ENCODE results near the gene PUM1. TPM values are rescaled to one million over a fixed set of nuclear protein-coding genes. Genes with fewer than 3 reads are reported as not detected.

Gene PUM1
- polyA plus RNA-seq, 12 donors = 54.4 to 83.6 (median 64.3) TPM; not detected in 1

DNA sequence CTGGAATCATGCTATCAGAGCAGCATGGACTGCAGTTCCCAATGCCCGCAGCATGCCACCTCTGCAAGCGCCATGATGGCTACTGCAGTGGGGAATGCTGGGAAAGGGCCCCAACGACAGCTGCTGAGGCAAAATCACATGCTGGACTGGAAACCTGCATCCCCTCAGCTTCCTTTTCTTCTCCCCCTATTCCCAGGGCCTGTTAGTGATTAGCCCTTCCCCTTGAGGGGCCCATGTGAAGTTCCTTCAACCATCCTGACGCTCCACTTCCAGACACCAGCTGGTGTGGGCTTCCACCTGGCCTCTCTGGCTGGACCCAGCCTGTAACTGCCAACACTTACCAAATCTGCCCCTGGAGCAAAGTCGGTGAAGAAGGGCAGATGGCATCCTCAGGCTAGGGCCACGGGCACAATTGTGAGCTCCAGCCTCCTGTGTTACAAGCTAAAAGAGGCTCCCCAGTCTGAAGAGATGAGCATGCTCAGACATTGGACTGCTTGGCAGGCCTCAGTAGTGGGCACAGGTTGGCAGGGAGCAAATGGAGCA, 134.8 kb downstream of the PUM1 start:
- no peak for DNase-seq

DNA sequence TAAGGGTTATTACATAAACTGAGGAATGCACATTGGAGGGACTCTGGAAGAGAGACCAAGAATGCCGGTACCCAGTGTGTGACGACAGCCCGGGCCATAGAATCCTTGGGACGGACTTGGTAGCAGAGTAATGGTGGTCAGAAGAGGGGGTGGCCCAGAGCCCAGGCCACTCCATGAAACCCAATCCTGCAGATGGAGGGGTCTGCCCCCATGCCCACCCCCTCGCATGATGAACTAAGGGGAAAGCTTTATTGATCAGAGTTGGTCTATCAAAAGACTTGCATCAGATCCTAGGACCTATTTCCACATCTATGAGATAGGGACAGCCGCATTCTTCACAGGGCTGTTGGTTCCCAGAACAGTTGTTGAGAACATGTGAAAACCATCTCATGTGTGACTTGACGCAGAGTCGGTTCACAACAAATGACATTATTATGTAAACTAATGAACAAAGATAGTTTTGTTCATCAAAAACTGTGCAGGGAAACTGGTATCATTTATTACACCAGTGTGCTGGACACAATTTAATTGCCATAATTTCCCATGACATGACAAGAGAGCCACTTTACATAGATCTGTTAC, 135.5 kb downstream of the PUM1 start:
- no peak for DNase-seq

DNA sequence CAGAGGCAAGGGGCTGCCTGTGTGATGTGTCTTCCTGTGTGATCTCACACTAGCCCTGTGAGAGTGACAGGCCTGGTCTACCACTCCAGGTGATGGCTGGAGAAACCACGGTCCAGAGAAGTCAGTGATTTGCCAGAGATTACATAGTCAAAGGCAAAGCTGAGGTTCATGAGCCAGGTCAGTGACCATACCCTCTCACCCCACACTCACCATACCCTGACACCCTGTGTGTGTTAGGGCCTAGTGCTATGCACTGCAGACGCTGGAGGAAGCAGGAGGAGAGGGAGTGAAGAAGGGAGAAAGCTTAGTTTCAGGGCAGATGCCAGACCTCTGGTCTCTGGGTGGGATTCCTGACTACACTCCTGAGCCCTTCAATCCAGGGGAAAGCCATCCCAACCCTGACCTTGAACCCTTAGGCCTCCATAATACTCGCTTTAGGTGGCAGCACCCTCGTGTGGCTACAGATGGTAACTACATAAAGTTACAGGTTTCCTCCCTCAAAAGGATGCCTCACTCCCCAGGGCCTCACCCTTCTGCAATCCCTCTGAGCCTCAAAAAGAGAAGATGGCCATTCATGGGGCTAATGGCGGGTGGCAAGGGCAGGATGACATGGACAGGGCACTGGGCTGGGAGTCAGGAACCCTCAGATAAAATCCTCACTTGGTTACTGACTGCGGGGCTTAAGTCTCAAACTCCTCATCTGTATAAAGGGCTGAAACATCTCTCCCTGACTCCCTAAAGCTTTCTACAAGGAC, 136.2 kb downstream of the PUM1 start:
- no peak for DNase-seq

DNA sequence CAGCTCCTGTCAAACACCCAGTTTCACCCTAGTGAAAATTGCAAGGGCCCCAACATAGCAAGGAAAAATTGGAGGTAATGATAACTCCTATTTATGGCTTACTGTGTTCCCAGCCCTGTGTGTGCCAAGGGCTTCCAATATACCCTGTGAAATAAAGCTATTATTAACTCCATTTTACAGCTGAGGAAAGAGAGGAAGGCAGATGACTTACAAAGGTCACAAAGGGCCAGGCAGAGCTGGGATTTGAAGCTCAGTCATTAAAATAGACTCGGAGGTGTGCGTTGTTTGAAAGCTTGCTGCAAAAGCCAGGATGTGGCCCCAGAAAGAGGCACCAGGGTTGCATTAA, 136.8 kb downstream of the PUM1 start:
- DNase-seq = no peak

DNA sequence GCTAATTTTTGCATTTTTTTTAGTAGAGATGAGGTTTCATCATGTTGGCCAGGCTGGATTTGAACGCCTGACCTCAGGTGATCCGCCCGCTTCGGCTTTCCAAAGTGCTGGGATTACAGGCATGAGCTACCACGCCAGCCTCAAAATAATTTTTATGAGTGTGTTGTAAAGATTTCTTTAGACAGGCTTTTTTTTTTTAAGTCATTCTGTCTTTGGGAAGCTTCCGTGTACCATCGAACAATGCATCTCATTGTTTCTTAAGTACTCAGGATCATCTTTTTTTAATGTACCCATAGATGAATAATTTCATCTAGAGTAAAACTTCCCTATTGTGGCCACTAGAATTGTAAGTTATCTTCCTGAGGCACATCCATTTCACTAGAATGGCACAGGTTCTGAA, 137.3 kb downstream of the PUM1 start:
- no peak for DNase-seq

DNA sequence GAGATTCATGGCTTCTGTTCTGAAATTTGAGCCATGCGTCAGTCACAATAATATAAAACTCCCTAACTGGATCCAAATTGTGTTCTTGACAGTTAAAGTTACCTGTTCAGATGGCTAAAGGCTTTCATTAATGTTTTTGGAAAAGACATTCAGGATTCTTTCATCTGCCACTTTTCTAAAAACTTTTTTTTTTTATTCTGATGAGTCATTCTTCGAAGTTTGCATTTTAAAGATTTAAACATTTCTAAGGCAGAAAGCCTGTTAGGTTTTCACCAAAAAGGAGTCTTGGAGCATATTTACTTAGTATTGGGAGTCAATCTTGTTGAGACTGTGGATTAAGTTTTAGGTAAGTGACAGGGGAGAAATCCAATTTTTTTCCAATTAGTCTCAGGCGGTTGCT, 138.1 kb downstream of the PUM1 start:
- no peak for DNase-seq

DNA sequence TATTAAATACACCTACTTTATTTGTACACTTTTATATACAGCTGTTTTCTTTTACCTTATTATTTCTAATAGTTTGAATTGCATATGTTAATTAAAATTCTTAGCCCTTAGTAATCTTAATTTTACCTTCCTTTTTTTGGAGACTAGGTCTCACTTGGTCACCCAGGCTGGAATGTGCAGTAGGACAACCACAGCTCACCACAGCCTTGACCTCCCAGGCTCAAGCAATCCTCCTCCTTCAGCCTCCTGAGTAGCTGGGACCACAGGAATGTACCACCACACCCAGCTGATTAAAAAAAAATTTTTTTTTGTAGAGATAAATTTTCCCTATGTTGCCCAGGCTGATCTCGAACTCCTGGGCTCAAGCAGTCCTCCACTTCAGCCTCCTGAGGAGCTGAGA, 141.9 kb downstream of the PUM1 start:
- DNase-seq = no peak

DNA sequence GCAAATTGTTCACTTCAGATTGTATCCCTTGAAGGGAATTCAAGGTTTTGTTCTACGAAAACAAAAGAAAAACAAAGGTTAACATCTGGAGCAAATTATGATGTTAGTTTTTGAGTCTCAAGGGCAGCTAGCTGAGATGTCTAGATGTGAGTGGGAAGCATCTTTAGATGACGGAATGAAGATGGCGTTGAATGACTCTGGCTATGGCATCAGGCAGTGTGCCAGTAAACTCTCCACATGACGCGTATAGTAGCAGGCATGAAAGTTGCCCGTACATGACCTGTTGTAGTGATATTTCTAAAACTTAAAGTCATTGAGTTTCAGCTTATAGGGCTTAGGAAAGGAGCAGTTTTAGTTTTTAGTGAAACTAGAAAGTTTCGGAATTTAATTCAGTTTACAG, 144.7 kb downstream of the PUM1 start:
- no peak for DNase-seq

DNA sequence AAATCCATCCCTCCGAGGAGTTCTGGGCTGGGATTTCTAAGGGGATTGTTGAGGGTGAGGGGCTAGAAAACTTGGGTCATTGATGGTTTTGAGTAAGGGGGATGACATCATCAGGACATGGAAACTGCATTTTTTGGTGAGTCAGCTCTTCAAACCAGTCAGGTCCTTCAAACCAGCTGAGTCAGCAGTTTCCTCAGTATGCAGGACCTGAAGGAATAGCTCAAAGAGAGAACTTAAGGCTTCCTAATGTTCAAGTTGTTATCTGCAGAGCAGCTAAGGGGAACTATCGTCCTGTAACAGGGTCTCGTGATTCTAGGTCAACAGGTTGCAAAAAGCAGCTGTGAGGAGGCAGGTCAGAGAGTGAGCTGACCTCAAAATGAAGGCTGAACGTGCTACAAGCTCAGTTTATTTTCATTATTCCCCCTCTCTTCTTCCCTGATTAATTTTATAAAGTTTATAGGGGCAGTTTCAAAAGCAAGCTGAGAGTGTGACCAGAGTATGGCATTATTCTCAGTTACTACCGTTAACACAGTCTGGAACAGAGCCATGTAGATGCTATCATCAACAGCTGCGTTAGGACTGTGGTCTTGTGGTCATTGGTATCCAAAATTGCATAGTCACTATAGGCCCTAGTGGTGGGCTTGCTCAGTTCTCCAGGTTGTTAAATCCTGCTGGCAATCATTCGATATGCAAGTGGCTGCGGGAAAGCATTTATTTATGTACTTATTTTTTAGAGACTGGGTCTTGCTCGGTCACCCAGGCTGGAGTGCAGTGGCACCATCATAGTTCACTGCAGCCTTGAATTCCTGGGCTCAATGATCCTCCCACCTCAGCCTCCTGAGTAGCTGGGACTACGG, 146.3 kb downstream of the PUM1 start:
- no peak for DNase-seq

DNA sequence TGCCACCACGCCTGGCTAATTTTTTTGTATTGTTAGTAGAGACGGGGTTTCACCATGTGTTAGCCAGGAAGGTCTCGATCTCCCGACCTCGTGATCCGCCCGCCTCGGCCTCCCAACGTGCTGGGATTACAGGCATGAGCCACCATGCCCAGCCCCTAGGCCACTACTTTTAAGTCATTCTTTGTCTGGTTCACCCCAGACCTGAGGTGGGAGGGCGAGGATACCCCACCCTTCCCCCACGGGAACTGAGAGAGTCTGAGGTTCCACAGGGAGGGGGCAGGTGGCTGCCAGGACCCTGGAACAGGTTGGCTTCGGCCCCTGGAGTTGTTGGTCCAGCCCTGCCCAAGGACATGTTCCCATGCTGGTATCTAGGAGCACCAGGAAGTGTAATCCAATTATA, 149.2 kb downstream of the PUM1 start:
- no peak for DNase-seq

DNA sequence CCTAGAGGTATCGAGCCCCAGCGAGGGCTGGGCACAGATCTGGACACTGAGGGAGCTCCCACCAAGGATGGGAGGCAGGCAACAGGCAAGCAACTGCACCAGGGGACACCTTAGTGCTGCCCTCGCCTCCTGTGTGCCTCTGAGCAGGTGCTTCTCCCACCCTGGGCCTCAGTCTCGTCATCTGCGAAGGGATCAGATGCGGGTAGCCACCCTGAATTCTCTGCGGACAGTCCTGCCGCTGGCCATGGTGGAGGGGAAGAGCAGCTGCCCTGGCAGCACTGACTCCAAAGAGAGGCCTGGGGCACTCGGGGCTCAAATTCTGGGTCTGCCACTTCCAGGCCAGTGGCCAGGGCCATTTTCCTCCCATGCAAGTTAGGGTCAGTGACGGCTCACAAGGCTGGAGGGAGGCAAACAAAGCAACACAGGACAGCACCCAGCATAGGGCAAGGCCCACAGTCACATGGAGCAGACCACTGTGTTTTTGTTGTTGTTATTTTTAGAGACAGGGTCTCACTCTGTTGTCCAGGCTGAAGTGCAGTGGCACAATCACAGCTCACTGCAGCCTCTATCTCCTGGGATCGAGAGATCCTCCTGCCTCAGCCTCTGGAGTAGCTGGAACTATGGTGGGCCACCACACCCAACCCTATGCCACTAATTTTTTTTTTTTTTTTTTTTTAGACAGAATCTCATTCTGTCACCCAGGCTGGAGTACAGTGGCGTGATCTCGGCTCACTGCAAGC, 149.9 kb downstream of the PUM1 start:
- DNase-seq = no peak

DNA sequence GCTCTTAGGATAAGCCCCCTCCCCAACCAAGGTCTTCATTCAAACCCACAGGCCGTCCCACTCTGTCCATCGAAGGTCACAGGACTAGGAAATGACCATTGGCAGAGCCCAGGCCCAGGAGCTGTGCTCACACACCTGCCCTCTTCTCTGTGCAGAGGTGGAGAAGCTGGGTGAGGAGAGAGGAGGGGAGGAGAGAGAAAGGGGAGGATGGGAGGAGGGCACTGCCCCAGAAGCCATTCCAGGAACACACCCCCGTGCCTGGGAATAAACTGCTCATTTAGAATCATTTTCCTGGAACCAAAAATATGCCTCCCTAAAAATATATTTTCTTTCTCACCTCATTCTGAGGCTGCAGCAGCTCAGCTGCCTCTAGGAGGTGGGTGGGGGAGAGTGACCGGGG, 150.6 kb downstream of the PUM1 start:
- no peak for DNase-seq

DNA sequence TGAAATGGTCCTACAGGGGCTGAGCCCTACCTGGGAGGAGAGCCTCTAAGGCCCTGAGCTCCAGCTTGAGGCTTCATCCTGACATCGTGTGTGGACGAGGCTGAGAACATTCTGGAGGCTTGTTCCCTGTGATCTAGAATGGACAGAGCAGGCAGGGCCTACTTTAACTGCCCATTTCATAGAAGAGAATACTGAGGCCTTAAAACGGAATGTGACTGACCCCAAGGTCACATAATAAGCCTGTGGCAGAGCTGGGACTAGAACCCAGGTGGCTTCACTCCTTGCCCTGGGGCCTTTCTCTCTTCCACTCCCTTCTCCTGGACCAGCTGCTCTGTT, 151.0 kb downstream of the PUM1 start:
- no peak for DNase-seq

DNA sequence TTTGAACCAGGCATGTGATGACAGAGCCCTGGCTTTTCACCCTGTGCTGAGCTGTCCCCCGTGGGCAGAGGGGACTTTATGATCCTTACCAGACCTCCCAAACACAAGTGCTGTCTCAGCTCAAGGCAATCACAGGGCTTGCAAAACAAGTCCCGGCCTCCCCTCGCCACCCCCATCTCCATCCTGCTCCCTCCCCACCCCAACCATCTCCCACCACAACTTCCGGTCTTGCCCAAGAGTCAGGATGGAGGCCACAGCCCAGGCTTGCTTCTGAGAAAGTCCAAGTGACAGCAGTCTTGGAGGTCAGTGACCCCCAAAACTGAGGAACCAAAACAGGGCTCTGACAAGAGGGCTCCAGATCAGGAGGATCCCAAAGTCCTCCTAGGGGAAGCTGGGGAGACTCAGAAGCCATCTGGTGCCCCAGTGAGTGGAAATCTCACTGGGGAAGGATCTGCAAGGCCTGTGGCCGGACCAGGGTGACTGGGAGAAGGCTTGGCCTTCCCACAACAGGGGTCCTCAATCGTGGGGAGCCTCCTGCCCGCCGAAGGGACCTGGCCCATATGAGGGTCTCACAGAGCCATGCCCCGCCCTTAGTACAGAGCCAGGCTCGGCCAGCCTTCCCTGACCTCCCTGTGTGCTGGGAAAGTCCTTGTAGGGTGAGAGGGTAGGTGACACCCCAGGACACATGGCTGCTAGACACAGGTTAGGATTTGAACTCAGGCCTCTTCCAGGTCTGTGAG, 152.4 kb downstream of the PUM1 start:
- no peak for DNase-seq

DNA sequence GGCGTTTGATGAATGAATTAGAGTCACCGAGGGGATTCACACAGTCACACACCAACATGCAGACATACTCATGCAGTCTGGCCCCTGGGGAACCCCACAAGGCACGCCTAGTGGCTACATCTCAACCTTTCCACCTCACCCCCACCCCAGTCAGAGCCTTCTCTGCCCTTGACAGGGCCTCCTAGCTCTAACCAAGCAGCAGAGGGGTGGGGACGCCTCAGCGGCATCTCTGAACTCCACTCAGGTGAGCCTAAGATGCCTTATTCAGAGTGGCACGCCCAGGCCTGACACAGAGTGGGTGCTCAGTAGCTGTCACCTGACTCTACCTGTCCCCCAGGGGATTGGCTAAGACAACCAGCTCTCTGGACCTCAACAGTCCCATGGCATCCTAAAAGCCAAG, 153.3 kb downstream of the PUM1 start:
- no peak for DNase-seq

DNA sequence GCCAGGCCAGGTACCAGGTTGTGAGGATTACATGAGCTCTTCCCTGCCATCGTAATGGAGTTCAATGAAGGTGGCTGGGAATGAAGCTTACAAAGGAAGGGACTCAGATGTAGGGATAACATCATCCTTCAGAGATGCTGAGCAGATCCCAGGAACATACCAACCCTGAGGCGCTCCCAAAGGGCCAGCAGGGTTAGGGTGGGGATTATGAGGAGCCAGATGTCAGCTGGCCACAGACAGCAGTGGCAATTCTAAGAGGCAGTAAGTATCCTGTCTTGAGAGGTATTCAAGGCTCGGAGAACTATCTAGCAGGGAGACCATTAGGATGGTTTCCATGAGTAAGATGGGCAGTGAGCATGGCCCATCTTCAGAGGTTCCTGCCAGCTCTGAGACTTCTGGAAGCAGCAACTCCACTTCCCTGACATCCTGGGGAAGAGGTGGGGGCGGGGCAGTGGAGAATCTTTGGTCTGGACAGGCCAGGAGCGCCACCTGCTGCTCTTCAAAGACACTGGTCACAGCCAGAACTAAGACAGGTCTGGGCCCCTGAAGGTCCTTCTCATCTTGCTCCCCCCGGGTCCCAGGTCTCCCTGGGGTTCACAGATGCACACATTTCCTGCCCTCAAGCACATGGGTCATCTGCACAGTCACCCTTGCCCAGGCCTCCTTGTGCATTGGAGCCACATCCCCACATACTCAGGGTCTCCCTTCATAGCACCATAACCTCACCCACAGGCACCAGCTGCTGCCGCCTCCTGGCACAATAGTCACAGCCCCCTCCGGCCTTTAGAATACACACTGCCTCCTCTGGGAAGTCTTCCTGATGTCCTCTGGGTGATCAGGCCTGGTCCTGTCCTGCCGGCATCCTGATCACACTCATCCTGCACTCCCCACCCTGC, 154.2 kb downstream of the PUM1 start:
- DNase-seq = peak; percentile 85

DNA sequence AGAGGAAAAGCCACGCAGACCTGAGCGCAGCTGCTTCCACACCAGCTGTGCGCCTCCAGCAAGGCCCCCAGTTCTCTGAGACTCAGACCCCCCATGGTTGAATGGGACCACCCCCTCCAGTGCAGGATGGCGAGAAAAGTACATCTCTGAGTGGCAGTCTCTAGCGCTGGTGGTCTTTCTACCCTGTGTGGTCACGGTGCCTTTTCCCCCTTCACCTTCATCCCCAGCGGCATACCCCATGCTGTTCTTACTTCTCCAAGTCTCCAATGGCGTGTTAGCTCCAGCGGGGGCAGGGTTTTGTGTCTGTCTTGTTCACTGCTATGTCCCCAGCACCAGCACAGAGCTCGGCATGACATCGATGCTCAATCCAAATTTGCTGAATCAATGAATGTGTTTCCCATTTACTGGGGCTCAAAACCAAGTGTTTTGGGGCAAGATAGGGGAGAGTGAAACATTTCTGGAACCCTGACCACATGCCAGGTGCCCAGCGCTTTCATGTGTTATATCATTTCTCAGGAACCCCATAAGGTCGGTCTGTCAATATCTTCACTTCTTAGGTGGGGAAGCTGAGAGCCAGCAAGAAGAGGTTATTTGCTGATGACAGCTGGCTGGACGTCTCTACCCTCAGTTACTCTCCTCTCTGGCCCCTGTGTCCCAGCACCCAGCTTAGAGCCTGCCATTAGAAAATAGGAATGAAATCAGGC, 156.0 kb downstream of the PUM1 start:
- no peak for DNase-seq

DNA sequence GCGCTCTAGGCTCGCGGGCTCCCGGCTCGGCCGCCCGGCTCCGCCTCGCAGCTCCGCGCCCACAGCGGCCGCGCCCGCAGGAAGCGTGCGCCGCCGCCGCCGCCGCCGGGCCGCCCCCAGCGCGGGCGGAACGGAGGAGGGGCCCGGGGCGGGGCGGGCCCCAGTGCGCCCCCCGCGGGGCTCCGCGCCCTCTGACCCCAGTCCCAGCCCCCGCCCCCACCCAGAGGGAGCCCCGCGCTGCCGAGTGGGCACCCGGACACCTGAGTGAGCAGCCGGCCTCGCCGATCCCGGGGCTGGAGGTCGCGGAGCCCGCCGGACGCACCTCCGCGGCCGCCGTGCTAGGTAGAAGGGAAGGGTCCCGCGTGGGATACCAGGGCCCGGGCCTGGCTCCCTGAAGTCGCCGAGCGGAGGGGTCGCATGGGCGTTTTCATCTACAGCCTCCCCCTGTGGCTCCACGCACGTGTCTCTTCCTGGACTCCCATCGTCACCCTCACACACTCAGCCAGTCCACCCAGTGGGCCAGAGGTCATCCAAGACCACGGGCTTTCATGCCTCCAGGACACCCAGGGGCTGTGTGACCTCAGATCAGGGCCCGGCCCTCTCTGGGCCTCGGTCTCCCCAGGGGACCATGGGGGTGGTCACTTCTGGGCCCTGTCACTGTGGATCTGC, 156.7 kb downstream of the PUM1 start, which contains the start of gene SDC3:
Gene SDC3 (minus strand): TSS at position 63 of the 669 bp plus-strand sequence. CDS start 172 bp downstream, outside the sequence.
- DNase-seq = no peak

DNA sequence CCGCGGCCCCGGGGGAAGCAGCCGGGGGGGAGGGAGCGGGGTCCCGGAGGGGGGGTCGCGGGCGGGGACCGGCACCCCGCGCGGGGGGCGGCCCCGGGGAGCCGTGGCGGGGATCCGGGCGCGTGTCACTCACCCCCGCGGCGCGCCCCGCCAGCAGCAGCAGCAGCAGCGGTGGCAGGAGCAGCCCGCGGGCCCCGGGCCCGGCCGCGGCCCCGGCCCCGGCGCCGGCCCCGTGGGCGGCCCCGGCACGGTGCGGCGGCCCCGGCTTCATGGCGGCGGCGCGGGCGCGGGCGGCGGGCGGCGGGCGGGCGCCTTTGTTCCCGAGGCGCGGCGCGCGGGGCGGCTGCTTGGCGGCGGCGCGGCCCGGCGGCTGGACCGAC, 157.2 kb downstream of the PUM1 start:
- DNase-seq = no peak

Data from muscle of arm (tissue), 12 donors.